ENCODE results near the gene EAF2. TPM values are rescaled to one million over a fixed set of nuclear protein-coding genes. Genes with fewer than 3 reads are reported as not detected.
"Not testable (repeated sequence)": the region's sequence is repeated elsewhere in the genome, so short reads cannot be mapped to it uniquely, and the experiment has no call there.

Gene EAF2
- 3.3 TPM for total RNA-seq

DNA sequence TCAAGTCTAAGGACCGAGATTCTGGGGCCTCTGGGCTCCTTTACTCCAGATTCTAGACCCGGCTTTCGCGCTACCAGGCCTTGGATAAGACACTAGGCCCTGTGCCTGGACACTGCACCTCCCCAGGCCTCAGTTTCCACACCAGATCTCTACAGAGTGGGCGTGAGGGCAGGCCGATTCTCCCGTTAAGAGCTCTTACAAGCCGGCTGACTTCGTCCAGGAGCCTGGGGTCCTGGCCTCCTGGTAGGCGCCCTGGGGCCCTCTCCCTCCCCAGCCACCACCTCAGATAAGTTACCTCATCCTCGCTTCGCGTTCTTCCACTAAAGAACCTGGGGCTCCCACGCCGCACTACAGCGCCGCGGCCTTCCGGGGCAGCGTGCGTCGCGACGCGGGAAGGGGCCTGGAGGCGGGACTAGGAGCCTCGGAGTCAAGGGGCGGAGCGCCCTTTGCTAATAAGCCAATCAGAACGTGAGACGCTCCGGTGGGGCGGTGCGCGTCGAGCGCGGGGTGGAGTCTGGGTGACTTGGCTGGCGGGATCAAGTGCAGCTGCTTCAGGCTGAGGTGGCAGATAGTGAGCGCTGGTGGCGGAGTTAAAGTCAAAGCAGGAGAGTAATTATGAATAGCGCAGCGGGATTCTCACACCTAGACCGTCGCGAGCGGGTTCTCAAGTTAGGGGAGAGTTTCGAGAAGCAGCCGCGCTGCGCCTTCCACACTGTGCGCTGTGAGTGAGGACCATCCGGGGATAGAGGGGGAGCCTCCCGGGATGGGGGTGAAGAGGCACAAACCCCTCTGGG, at the start of gene EAF2, which contains the start of gene IQCB1:
TSS of gene EAF2 (plus strand) at position 539 of the 794 bp plus-strand sequence. CDS start at position 616, 77 bp downstream.
TSS of gene IQCB1 (minus strand) at position 390 of the 794 bp plus-strand sequence. CDS start 6,100 bp downstream, outside the sequence.
- peak; percentile 100 for ATAC-seq

DNA sequence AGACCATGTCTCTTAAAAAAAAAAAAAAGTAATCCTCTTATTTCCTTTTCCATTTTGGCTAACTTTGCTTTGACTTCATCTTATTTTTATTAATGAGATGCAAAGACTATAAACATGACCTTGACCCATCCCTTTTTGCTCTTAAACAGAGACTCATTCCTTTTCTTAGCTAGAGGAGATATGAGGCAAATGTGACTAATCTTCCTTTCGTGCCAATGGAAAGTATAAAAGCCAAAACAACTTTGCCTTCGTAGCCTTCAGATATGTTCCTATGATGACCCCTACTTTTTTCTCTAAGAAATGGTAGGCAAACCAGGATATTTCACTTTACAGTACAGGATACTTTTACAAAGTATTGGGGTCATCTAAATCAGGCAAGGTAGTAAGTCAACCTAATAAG, 48.5 kb upstream of the EAF2 start:
- no peak for ATAC-seq

DNA sequence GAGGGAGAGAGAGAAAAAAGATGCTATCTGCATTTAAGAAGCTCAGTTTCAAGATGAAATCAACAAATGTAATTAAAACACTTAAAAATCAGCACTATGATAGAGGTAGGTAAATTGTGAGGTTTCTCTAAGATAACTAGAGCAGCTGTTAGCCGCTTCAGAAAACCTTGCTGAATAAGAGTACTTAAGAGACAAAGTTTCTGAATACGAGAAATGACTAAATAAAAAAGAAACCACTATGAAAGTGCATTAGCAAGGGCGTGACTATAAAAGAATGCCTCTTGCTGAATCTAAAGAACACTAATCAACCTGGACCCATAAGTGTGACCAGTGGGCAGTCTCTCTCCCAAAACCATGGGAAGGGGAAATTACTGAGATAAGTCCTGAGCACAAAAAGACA, 41.9 kb upstream of the EAF2 start:
- no peak for ATAC-seq

DNA sequence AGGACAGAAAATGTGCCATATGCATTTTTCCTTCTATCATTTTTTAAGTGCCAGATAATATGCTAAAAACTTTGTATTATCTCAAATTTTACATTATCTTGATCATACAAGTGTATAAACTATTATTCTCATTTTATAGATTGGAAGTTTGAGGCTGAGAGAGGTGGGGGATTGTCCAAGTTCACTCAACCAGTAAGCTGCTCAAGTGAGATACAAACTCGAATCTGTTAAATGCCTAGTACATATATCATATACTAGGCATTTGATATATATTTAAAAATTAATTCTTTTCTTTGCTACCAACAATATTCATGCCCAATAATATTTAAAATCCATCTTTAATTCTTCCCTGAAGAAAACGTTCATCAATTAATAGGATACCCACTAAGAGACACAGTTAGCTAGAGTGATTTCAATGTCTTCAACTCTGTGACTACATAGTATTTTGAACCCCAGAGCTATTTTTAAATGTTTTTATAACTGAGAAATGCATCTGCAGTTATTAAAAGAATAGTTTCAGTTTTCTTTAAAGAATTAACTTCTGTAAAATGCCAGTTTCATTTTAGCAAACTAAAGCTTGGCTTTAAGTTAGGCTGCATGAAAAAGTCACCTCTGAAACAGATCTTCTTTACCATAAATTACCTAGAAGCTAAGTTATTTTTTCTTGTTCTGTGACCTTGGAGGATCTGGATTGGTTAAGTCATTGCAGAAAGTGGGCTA, 40.6 kb upstream of the EAF2 start:
- ATAC-seq: no peak

DNA sequence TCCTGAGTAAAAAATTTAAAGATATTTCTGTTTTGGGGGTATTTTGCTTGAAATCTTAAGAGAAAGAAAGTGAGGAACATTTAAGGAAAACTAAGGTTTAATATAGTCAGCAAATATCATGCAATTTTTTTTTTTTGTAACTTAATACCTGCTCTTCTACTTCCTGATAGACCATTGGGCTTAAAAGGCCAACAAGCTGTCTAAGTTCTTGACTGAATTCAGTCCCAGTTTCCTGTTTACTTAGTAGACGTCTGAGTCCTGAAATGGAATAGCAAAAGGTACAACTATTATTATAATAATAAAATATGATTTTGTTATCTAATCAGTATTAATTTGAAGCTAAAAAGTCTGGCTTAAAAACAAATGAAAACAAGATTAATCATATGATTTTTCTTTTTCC, 38.0 kb upstream of the EAF2 start:
- ATAC-seq: no peak

DNA sequence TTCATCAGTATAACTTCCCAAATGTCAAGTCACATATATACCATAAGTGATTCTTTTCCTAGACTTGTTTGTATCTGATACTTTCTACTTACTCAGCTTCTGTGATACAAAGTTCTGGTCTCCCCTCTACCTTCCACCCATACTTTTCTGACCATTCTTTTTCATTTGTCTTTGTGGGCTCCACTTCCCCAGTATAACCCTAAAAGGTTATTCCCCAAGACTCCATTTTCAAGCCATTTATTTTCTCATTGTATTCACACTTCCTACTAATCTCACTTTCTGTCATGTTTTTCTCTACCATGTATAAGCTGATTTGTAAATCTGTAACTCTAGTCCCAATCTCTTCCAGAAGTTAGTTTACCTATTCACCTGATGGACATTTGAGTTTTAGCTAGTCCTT, 34.1 kb upstream of the EAF2 start:
- ATAC-seq: no peak

DNA sequence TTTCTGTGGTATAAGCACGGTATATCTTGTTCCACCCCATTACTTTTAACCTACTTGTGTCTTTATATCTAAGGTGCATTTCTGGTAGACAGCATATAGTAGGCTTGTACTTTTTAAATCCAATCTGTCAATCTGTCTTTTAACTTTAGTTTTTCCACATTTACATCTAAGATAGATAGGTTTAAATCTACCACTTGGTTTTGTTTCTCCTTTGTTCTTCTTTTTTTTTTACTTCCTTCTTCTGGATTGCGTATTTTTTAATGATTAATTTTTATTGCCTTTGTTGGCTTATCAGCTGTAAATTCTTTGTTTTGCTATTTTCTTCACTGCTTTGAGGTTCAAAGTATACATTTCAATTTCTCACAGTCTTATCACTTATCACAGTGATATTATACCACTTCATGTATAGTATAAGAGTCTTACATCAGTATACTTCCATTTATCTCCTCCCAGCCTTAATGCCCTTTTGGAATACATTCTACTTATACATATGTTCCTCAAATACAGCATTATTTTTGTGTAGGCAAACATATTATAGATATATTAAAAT, 31.2 kb upstream of the EAF2 start:
- ATAC-seq: no peak

DNA sequence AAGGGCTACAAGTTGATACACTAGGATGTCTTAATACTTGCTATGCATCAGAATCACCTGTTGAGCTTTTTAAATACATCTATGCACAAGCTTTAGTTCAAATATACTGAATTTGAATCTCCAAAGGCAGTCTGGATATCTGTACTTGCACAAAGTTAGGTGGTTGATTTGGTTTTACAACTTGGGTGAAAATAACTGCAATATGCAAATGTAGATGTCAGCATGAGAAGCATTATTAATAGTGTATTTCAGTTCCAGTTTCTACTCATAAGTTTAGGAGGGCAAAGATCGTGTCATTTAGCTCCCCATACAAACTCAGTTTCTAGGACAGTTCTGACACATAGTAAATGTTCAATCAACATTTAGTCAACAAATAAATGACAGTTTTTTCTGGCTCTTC, 25.8 kb upstream of the EAF2 start:
- ATAC-seq: no peak

DNA sequence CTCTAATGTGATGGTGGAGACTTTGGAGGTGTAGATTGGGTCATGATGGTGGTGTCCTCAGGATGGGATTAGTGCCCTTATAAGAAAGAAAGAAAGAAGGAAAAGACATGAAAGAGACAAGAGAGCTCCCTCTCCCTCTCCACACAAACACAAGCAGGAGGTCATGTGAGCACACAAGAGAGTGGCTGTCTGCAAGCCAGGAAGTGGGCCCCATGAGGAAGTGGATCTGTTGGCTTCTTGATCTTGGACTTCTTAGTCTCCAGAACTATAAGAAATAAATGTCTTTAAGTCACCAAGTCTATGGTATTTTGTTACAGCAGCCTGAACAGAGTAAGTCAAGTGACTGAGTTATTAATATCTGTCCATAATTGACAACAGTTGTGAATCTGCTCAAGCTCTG, 17.3 kb upstream of the EAF2 start:
- no peak for ATAC-seq

DNA sequence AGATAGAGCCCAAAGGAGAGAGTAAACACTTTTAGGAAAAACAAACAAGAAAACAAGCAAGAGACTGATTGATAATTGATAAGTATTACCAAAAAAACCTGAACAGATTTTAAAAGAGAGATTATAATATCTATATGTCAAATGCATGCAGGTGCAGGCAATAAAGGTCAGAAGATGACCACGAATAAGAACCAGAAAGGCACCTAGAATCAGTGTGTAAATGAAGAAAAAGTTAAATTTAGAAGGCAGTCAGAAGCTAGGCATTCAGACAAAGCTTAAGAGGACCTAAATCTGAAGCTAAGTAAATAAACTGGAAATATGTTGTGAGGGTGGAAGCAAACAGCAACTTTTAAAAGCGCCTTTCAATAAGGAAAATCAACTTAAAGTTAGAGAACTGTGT, 16.4 kb upstream of the EAF2 start:
- ATAC-seq: no peak

DNA sequence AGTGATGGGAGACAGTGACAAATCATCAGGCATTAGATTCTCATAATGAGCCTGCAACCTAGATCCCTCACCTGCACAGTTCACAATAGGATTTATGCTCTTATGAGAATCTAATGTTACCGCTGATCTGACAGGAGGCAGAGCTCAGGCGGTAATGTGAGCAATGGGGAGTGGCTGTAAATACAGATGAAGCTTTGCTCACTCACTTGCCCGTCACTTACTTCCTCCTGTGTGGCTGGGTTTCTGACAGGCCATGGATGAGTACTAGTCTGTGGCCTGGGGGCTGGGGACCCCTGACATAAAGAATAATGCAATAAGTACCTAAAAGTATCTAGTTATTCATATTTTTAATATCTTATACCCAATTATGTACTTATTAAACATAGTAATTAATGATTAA, 15.8 kb upstream of the EAF2 start:
- ATAC-seq: peak; percentile 67

DNA sequence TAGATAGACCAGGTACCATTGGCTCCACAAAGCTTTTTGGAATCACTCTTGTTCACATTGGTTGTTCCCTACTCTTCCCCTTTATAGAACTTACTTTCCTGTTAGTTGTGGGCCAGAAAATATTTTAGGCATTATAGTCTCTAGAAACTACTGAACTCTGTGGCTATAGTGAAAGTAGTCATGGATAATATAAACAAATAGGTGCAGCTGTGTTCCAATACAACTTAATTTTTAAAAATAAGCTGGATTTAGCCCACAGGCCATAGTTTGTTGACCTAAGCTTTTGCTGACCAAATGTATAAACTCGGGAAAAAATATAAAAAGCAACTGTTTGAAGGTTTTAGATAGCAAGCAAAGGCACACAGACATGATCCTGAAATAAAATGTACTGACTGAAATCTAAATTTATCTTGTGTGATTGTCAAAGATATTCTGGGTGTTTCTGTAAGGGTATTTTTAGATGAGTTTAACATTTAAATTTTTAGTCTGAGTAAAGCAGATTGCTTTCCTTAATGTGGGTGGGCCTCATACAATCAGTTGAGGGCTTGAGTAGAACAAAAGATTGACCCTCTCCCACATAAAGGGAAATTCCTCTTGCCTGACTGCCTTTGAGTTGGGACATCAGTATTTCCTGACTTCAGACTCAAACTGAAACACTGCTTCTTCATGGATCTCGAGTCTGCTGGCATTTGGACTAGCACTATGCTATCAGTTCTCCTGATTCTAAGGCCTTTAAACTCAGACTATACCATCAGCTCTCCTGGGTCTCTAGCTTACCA, 13.4 kb upstream of the EAF2 start:
- no peak for ATAC-seq

DNA sequence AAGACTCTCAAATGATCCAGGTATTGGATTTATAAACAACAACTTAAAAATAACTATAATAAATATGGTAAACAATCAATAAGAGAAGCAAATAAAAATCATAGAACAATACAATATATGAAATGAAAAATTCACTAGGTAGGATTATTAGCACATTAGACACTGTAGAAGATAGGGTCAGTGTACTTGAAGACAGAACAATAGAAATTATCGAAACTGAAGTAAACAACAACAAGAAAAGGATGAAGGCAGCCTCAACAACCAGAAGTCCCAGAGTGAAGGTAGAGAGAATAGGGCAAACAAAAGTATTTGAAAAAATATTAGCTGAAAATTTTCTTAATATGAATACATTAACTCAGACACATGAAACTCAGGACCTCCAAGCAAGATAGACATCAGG, 12.0 kb upstream of the EAF2 start:
- no peak for ATAC-seq

DNA sequence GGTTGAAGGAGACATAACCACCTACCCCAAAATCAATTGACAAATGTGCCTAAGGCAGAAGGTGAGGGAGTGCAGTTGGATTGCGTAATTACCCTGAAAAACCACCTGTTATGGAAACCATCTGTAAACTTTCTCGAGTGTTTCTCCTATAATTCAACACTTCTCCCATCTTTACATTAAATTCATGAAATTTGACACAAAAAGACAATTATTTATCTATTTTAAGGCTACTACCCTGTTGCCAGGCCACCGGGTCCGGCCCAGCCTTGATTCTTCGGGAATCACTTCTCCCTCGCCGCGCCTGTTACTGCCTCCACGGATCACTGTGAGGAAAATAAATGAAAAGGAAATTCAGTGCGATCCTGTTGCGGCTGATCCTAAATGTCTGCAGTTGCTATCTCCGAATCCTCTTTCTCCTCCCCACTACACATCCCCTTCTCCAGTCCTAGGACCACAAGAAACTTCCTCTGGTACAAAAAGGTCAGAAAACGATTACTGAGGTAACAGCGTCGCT, 795 bp upstream of the EAF2 start:
- no peak for ATAC-seq

DNA sequence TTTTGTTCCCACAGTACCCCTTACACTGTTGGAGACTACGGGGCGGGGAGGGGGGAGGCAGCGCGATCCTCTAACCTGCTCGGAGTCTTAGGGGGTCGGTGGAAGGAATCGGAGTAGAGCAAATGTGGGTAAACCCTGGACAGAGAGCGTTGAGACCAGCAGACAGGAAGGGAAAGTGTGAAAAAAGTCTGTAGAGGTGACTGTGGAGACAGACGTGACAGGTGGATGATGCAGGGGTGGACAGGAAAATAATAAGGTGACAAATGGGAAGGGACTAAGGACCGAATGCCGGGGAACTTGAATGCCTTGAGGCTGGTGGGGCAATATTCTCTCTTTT, 424 bp downstream of the EAF2 start:
- peak; percentile 36 for ATAC-seq

DNA sequence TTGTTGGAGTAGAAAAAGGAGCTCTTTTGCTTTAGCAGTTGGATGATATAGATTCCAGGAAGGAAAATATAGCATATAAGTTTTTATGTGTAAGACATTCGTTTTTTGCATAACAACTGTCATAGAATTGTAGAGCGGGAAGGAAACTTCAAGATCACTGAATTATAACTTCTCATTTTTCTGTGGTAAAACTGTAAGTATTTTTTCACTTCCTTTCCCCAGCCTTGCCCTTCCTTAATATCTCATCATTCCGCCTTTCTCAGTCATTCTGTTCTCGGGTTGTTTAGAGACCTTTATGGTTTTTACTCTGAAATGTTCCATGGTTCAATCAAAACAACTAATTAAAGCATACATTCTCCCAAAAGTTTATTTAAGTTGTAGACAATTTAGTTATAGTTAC, 1.1 kb downstream of the EAF2 start:
- ATAC-seq: no peak

DNA sequence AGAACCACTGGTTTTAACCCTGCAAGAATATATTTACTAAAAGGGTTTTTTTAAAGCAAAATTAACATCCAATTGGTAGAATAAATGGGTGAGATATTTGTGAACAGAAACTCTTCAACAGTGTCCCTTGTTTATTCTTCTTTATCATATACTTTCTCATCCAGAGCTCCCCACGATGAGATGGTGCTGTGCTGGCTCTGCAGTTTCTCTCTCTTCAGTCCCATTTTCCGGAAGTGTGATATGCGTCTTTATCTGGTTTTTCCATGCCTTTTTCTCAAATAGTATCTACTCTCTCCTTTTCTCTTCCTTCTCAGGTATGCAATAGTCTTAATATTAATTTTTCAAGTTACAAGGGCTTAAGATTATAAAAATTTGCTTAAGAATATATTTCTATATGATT, 1.5 kb downstream of the EAF2 start:
- no peak for ATAC-seq

DNA sequence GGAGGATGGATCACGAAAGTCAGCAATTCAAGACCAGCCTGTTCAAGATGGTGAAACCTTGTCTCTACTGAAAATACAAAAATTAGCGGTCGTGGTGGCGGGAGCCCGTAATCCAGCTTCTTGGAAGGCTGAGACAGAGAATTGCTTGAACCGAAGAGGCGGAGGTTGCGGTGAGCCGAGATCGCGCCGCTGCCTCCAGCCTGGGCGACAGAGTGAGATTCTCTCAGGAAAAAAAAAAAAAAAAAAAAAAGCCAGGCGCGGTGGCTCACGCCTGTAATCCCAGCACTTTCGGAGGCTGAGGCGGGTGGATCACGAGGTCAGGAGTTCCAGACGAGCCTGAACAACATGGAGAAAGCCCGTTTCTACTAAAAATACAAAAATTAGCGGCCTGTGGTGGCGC, 5.0 kb downstream of the EAF2 start:
- ATAC-seq: no peak

DNA sequence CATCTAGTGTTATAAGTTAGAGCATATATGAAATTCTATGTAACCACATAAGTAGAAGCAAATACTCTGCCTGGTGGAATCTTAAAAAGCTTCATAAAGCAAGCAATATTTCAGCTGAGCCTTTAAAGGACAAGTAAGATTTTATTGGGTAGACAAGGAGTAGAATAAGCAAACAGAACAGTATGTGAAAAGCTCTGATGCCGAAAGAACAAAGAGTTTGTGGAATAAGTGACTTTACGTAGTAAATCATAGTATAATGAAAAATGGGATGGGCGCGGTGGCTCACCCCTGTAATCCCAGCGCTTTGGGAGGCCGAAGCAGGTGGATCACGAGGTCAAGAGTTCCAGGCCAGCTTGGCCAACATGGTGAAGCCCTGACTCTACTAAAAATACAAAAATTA, 9.9 kb downstream of the EAF2 start:
- ATAC-seq: no peak

DNA sequence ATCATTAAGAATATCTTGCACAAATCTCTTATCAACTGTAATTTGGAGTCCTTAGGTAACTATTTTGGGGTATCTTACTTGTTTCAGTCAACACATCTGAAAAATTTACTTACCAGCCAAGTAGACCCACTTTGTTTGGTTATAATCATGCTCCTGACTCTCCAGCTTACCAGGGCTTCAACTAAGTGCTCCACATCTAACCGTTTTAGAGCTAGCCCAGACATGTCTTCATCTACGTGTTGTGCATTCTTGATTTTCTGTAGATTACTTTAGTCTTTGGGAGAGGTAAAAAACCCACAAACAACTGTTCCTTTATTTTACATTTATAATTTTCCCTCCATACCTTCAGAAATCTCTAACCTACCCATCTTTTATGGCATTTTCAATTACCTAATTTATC, 17.2 kb downstream of the EAF2 start:
- ATAC-seq: no peak

DNA sequence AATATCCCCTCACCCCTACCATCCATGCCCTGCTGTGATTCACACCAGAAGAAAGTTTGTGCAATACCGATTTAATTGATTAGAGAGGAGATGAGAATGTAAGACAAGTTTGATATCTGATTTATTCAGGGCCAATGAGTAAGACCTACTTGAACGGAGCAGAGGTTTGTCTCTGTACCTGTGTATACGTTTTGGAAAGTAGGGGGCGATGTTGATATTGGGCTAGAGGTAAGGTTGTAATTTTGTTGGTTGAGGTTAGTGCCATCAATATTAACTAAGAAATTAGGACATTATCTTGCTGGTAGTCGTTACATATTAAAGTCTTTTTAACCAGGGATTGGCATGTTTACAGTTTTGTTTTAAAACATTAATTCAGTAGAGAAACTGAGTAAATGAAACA, 20.5 kb downstream of the EAF2 start:
- peak; percentile 48 for ATAC-seq

DNA sequence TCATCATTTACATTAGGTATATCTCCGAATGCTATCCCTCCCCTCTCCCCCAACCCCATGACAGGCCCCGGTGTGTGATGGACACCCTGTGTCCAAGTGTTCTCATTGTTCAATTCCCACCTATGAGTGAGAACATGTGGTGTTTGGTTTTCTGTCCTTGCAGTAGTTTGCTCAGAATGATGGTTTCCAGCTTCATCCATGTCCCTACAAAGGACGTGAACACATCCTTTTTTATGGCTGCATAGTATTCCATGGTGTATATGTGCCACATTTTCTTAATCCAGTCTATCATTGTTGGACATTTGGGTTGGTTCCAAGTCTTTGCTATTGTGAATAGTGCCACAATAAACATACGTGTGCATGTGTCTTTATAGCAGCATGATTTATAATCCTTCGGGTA, 22.8 kb downstream of the EAF2 start:
- not testable (repeated sequence) for ATAC-seq

DNA sequence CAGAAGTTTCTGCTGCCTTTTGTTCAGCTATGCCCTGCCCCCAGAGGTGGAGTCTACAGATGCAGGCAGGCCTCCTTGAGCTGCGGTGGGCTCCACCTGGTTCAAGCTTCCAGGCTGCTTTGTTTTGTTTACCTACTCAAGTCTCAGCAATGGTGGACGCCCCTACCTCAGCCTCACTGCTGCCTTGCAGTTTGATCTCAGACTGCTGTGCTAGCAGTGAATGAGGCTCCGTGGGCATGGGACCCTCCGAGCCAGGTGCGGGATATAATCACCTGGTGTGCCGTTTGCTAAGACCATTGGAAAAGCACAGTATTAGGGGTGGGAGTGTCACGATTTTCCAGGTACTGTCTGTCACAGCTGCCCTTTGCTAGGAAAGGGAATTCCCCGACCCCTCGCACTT, 28.2 kb downstream of the EAF2 start:
- not testable (repeated sequence) for ATAC-seq
